ENCODE data around the gene PTGES3L.
"Not testable (repeated sequence)": the region's sequence is repeated elsewhere in the genome, so short reads cannot be mapped to it uniquely, and the experiment has no call there.

Gene PTGES3L

GRCh38 chr17:42919522-42920077 is 60.3 kb downstream of the PTGES3L start:
- DNase-seq, result not testable (repeated sequence)

DNA sequence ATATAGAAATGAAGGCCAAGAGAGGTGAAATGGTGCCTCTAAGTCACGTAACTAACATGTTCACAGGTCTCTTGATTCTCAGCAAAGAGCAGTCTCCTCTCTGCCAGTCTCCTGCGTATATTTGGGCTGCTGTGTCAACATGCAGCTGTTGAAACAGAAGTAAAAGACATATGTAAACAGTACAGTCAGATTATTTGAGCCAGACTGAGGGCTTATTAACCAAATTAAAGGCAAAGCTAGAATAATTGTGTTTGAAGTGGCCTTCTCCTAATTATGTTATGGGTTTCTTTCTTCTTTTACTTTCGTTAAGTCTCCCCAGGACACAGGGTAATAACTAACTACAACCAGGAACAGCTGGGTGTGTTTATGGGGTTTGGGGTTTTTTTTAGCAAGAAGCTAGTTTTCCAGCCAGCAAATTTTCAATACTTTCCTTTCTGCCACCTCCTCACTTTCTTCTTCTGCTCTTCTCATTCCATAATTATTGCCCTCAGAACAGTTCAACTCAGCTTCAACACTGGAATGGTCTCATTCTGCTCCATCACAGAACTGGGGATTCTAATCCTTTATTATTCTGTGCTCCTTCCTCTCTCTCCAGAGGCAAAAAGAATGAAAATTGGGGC is 60.9 kb downstream of the PTGES3L start:
- DNase-seq, result no peak

Data from Kasumi-1 (cell line).